Kidney capillary endothelial cell (primary cell): ENCODE results near the gene MRPL21.

Experiments
- DNase-seq: peaks from one replicate; pipeline ENCODE4 v3.0.0-alpha.2; 2018; ENCODE audit warnings: low spot score

The MRPL21 gene

GRCh38 chr11:68903288-68904247 is at the start of gene MRPL21, which contains the start of gene IGHMBP2:
MRPL21 (minus strand) TSS chr11:68903832; CDS start chr11:68903810, 22 bp downstream.
IGHMBP2 (plus strand) TSS chr11:68903891; CDS start chr11:68903953, 62 bp downstream.
- peak; percentile 81 for DNase-seq

DNA sequence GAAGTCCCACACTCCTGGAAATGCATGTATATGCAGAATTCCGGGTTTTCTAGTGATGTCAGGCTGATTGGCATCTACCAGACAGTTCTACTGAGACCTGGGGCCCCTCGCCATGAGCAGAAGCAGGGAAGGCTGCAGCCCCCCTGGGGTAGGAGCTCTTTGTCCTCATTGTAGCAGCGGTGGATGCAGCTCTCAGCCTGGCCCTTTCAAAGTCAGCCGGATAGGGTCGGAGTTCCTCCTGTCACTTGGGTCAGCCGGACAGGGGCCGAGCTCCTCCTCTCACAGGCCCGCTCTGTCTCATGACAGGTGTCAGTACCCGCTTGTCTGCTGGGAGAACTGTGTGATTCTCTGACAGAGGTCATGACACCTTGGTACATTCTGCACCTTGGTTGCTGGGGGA is 47.1 kb upstream of the MRPL21 start:
- no peak for DNase-seq

DNA sequence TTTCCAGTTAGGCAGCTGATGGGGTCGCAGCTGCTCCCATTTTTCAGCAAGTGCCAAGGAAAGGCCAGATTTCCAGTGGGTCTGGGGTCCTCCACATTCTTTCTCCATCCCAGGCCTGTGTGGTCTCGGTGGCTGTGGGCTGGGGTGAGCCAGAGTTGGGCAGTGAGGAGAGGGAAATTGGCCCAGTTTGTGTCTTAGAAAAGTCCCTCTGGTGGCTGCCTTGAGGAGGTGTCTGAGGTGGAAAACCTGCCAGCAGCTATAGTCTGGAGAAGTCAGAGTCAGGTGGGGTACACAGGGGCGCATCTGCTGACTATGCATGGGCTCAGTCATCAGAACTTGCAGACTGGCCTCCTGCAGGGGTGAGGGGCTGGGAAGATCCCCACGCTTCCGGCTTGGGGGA is 46.6 kb upstream of the MRPL21 start:
- no peak for DNase-seq

DNA sequence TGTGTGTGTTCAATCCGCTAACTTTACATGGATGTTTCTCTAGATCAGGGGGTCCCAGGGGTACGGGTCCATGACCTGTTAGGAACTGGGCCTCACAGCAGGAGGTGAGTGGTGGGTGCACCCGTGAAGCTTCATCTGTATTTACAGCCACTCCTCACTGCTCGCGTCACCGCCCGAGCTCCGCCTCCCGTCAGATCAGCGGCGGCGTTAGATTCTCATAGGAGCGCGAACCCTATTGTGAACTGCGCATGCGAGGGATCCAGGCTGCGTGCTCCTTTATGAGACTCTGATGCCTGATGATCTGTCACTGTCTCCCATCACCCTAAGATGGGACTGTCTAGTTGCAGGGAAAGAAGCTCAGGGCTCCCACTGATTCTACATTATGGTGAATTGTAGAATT is 45.3 kb upstream of the MRPL21 start:
- DNase-seq, result no peak

GRCh38 chr11:68948496-68948895 is 44.9 kb upstream of the MRPL21 start:
- DNase-seq, result no peak

DNA sequence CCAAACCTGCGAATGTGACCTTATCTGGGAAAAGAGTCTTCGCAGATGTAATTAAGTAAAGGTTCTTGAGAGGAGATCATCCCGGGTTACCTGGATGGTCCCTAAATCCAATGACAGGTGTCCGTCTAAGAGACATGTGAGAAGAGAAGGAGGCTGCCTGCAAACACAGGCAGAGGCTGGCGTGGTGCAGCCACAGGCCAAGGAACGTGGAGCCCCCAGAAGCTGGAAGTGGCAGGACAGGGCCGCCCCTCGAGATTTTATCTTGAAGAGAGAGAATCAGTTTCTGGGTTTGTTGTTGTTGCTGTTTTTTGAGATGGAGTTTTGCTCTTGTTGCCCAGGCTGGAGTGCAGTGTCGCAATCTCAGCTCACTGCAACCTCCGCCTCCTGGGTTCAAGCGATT is 43.5 kb upstream of the MRPL21 start:
- no peak for DNase-seq

GRCh38 chr11:68946416-68947090 is 42.9 kb upstream of the MRPL21 start:
- no peak for DNase-seq

GRCh38 chr11:68942751-68943271 is 39.2 kb upstream of the MRPL21 start:
- DNase-seq, result no peak

DNA sequence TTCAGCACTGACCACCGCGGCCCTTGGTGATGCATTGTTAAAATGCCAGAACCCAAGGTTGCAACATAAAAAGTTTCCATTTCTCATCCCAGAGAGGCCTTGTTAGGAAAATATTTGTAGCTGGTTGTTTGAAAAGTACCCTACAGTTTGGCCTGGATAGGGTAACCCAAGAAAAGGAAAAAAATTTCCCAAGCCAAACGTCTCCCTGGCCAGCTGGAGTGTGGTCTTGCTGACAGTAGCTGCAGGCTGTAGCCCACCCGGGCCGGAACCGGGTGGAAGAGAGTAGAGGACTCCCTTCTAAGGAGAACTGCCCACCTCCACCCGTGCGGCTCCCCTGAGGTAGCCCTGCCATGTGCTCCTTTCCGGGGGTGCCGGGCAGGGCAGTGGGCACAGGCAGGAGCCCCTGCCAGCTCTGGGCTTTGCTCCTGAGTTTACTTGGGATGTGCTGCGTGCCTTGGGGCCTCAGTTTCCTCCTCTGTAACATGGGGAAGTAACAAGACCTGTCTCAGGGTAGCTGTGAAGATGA is 38.5 kb upstream of the MRPL21 start:
- no peak for DNase-seq

GRCh38 chr11:68941324-68942094 is 37.9 kb upstream of the MRPL21 start:
- DNase-seq, result no peak

DNA sequence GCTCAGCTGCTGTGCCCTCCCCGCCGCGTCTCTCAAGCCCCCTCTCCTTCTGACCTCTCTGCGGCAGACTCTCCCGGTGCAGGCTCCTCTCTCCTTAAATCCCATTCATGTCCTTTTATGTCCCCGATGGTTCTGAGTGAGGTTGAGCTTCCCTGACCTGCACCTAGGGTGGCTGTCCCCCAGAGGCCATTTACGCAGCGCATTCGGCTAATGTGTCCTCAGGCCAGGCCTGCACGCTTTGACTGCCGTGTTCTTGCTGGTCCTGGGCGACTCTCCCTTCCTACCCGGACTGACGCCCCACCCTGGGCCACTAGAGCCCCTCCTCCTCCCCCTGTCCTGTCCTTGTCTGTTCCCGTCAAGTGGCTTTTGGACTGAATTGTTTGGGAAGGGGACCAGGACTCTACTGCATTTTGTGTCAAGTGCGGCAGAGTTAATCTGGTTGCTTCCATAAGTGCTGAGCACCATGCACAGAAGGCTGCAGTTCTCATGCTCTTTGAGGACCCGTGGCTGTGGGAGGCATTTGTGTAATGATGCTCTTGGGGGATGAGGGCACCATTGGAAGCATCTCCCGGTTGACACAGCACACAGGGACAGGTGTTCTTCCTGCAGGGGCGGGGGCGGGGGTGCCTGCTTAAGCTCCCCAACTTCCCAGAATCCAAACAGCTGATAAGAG is 37.2 kb upstream of the MRPL21 start:
- DNase-seq, result no peak

DNA sequence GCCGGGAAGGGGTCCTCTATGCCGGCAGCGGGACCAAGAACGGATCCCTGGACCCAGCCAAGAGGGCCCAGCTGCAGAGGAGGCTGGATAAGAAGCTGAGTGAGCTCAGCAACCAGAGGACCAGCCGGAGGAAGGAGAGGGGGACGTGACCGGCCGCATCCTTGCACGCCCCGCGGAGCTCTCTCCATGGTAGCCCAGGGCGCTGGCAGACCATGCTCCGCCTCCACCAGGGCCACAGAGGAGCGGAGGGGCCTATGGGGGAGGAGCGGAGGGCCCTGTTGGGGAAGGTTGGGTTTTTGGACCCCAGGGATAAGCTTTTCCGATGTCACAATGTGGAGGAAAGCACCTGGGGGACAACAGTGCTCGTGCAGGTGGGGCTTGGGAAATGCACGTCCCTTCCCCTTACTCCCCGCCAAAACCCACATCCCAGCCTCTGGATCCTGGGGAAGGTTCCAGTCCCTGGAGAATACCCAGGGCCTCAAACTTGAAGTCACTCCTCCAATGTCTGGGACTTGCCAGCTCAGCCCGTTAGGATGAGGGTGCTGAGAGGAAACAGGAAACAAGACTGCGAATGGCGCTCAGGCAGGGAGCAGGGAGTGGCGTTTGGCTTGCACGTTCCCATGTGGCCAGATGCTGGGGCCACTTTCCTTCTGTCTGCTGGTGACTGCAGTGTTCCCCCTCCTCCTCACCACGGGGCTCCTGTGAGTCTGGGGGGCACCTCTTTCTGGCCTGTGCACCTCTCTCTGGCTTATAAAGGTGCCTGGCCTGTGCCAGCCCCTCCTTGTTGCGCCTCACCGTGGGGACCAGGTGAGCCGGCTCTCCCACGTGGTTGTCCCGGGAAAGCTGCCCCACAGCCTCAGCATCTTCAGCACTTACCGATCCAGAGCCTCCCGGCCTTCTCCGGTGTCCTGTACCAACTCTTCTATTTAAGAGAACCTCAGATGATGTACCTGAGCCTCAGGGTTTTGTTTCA is 36.2 kb upstream of the MRPL21 start:
- no peak for DNase-seq

DNA sequence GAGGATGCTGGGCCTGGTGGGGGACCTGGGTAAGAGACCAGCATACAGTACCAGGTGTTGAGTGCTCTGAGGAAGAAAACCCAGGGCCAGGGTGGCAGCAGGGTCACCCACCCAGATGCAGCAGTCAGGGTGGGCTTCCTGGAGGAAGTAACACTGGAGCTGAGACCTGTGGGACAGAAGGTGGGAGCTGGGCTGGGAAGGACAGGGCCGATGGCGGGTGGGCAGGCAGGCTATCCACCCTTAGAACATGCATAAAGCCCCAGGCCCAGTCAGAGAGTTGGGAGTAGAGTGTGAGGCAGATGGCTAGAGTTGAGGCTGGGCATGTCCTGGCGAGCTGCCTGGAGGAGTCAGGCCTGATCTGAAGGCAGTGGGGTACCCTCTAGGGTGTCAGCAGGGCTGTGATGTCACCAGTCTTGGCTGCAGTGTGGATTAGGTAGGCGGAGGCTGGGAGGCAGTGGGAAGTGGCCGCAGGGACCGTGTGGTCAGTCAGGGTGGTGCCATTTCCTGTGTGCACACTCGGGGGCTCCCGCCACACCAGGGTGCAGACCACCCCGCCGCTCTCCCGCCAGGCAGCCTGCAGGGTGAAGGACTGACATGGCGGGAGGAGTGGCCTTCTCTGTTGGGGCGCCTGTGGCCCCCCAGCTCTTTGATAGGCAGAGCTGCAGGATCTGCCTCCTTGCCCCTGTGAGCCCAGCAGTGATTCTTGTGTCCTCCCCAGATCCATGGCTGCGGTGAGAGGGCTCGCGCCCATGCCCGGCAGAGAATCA is 35.4 kb upstream of the MRPL21 start:
- DNase-seq, result no peak

DNA sequence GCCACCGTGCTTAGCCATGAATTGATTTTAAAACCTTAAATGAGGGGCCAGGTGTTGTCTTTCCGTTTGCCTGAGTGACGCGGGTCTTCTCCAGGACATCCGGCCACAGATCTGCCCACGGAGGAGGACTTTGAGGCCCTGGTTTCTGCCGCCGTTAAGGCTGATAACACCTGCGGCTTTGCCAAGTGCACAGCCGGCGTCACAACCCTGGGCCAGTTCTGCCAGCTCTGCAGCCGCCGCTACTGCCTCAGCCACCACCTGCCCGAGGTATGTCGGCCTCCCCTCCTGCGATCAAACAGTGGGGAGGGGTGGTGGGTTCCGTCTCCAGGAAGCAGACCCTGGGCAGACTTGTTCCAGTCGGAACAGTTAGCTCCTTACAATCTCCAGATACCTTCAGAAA is 34.5 kb upstream of the MRPL21 start:
- DNase-seq, result no peak

GRCh38 chr11:68936676-68937620 is 33.3 kb upstream of the MRPL21 start:
- no peak for DNase-seq

GRCh38 chr11:68936358-68936636 is 32.7 kb upstream of the MRPL21 start:
- DNase-seq, result no peak

GRCh38 chr11:68935516-68936357 is 32.1 kb upstream of the MRPL21 start:
- no peak for DNase-seq
